ENCODE measurements around the gene HNRNPL. TPM values are rescaled to one million over a fixed set of nuclear protein-coding genes. Genes with fewer than 3 reads are reported as not detected.
A peak's percentile ranks its signal among the peaks of the same experiment; 100 is the strongest.
"Not testable (repeated sequence)": the region's sequence is repeated elsewhere in the genome, so short reads cannot be mapped to it uniquely, and the experiment has no call there.

Gene HNRNPL
- total RNA-seq, 2 experiments from 2014 or later, result 723 to 728 TPM

GRCh38 chr19:38855751-38856150 lies 6.0 kb upstream of the HNRNPL start:
- not testable (repeated sequence) for H3K27ac Mint-ChIP-seq, DNase-seq, H3K4me3 Mint-ChIP-seq, H3K9me3 Mint-ChIP-seq, H3K27me3 Mint-ChIP-seq
- peaks cover 44% of the 10 kb centered on the region for H3K4me1 Mint-ChIP-seq
- H3K36me3 Mint-ChIP-seq, result peaks cover 14% of the 10 kb centered on the region

DNA sequence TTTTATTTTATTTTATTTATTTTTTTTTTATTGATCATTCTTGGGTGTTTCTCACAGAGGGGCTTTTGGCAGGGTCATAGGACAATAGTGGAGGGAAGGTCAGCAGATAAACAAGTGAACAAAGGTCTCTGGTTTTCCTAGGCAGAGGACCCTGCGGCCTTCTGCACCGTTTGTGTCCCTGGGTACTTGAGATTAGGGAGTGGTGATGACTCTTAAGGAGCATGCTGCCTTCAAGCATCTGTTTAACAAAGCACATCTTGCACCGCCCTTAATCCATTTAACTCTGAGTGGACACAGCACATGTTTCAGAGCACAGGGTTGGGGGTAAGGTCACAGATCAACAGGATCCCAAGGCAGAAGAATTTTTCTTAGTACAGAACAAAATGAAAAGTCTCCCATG lies 5.2 kb upstream of the HNRNPL start:
- H3K9me3 Mint-ChIP-seq, H3K27me3 Mint-ChIP-seq, H3K4me3 Mint-ChIP-seq, H3K27ac Mint-ChIP-seq, DNase-seq: not testable (repeated sequence)
- H3K36me3 Mint-ChIP-seq, result peaks cover 14% of the 10 kb centered on the region
- H3K4me1 Mint-ChIP-seq, result peaks cover 42% of the 10 kb centered on the region

DNA sequence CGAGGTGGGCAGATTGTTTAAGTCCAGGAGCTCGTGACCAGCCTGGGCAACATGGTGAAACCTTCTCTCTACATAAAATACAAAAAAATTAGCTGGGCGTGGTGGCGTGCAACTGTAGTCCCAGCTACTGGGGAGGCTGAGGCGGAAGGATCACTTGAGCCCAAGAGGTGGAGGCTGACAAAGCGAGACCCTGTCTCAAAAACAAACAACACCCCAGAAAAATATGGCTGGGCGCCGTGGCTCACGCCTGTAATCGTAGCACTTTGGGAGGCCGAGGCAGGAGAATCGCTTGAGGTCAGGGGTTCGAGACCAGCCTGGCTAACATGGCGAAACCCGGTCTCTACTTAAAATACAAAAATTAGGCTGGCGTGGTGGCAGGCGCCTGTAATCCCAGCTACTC lies 3.4 kb upstream of the HNRNPL start:
- Mint-ChIP-seq H3K9me3 (peaks cover 6% of the 10 kb centered on the region), H3K27me3 (peaks cover 5% of the 10 kb centered on the region), H3K36me3 (peaks cover 24% of the 10 kb centered on the region), H3K4me3 (peak overlapping the region; percentile 96), H3K4me1 (peaks cover 42% of the 10 kb centered on the region), H3K27ac (peak overlapping the region; percentile 98)
- DNase-seq, result no peak

GRCh38 chr19:38852231-38853044 lies 2.7 kb upstream of the HNRNPL start:
- Mint-ChIP-seq H3K36me3 (peaks cover 31% of the 10 kb centered on the region), H3K4me3 (peak overlapping the region; percentile 96), H3K27me3 (peaks cover 5% of the 10 kb centered on the region), H3K27ac (peak overlapping the region; percentile 98), H3K9me3 (peaks cover 6% of the 10 kb centered on the region), H3K4me1 (peaks cover 45% of the 10 kb centered on the region)
- peak; percentile 70 for DNase-seq

GRCh38 chr19:38851622-38852230 lies 1.9 kb upstream of the HNRNPL start:
- Mint-ChIP-seq H3K27ac (peak overlapping the region; percentile 100), H3K27me3 (peaks cover 5% of the 10 kb centered on the region), H3K4me1 (peaks cover 45% of the 10 kb centered on the region), H3K4me3 (peak overlapping the region; percentile 93), H3K36me3 (peaks cover 37% of the 10 kb centered on the region), H3K9me3 (peaks cover 5% of the 10 kb centered on the region)
- DNase-seq, result peak; percentile 95

GRCh38 chr19:38850976-38851621 lies 1.3 kb upstream of the HNRNPL start:
- peaks cover 36% of the 10 kb centered on the region for H3K36me3 Mint-ChIP-seq
- DNase-seq, result peak; percentile 58
- no peaks in the 10 kb centered on the region for H3K9me3 Mint-ChIP-seq
- H3K27ac Mint-ChIP-seq, result peak overlapping the region; percentile 100
- H3K4me3 Mint-ChIP-seq, result peak overlapping the region; percentile 93
- H3K27me3 Mint-ChIP-seq, result peaks cover 5% of the 10 kb centered on the region
- peaks cover 44% of the 10 kb centered on the region for H3K4me1 Mint-ChIP-seq

GRCh38 chr19:38850436-38850975 lies 720 bp upstream of the HNRNPL start:
- Mint-ChIP-seq H3K27me3 (peaks cover 5% of the 10 kb centered on the region), H3K27ac (peak overlapping the region; percentile 100), H3K36me3 (peaks cover 42% of the 10 kb centered on the region), H3K9me3 (no peaks in the 10 kb centered on the region), H3K4me3 (peak overlapping the region; percentile 93), H3K4me1 (peaks cover 50% of the 10 kb centered on the region)
- peak; percentile 33 for DNase-seq

- H3K9me3 Mint-ChIP-seq, result no peaks in the 10 kb centered on the region
- H3K27ac Mint-ChIP-seq, result peak overlapping the region; percentile 100
- peaks cover 5% of the 10 kb centered on the region for H3K27me3 Mint-ChIP-seq
- peak; percentile 99 for DNase-seq
- H3K4me1 Mint-ChIP-seq, result peaks cover 61% of the 10 kb centered on the region
- peak overlapping the region; percentile 93 for H3K4me3 Mint-ChIP-seq
- H3K36me3 Mint-ChIP-seq, result peaks cover 48% of the 10 kb centered on the region
Observed at GRCh38 chr19:38849147-38849859, 483 bp downstream of the HNRNPL start.

GRCh38 chr19:38848299-38849146 lies 1.3 kb downstream of the HNRNPL start:
- no peak for DNase-seq
- H3K4me3 Mint-ChIP-seq, result peak overlapping the region; percentile 93
- H3K9me3 Mint-ChIP-seq, result no peaks in the 10 kb centered on the region
- H3K27ac Mint-ChIP-seq, result peak overlapping the region; percentile 100
- peaks cover 65% of the 10 kb centered on the region for H3K4me1 Mint-ChIP-seq
- peaks cover 5% of the 10 kb centered on the region for H3K27me3 Mint-ChIP-seq
- H3K36me3 Mint-ChIP-seq, result peaks cover 56% of the 10 kb centered on the region

- peak overlapping the region; percentile 47 for H3K4me3 Mint-ChIP-seq
Observed at GRCh38 chr19:38846097-38846496, 3.7 kb downstream of the HNRNPL start.

GRCh38 chr19:38845374-38846024 lies 4.3 kb downstream of the HNRNPL start:
- no peak for DNase-seq
- H3K4me1 Mint-ChIP-seq, result peaks cover 77% of the 10 kb centered on the region
- peaks cover 5% of the 10 kb centered on the region for H3K27me3 Mint-ChIP-seq
- H3K9me3 Mint-ChIP-seq, result no peaks in the 10 kb centered on the region
- peak overlapping the region; percentile 91 for H3K27ac Mint-ChIP-seq
- peaks cover 78% of the 10 kb centered on the region for H3K36me3 Mint-ChIP-seq
- peak overlapping the region; percentile 43 for H3K4me3 Mint-ChIP-seq

More at GRCh38 chr19:38846097-38846496, 3.7 kb downstream of the HNRNPL start:
- no peak for DNase-seq
- Mint-ChIP-seq H3K4me1 (peaks cover 75% of the 10 kb centered on the region), H3K27me3 (peaks cover 5% of the 10 kb centered on the region), H3K9me3 (no peaks in the 10 kb centered on the region), H3K27ac (peak overlapping the region; percentile 91), H3K36me3 (peaks cover 74% of the 10 kb centered on the region)

DNA sequence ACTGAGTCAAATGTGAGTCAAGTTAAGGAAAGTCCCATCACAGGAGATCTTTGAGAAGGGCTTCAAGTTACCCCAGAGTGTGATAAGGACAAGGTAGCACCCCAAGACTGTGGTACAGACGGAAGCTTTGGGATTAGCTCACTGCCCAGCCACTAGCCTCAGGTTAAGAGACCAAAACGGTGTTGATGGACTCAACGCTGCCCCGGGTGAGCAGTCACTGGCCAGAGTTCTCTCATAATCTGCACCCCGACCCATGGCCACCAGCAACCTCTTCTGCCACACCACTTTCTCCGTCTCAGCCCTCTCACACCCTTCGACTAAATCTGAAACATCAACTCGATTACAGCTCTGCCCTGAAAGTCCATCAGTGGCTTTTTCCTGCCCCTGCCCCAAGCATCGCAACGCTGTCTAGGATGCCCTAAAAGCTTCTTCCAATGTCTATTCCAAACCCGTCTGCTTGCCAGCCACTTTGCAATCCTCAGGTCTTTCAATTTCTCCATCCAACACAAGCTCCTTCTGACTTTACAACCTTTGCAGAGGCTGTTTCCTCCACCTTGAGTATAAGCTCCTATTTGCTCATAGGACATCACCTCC lies 5.6 kb downstream of the HNRNPL start:
- Mint-ChIP-seq H3K36me3 (peaks cover 88% of the 10 kb centered on the region), H3K27ac (peak overlapping the region; percentile 91)

GRCh38 chr19:38843175-38843758 lies 6.5 kb downstream of the HNRNPL start:
- Mint-ChIP-seq H3K36me3 (peaks cover 88% of the 10 kb centered on the region), H3K4me3 (peak overlapping the region; percentile 78), H3K27ac (peak overlapping the region; percentile 91), H3K9me3 (no peaks in the 10 kb centered on the region), H3K4me1 (peaks cover 91% of the 10 kb centered on the region), H3K27me3 (no peaks in the 10 kb centered on the region)
- DNase-seq, result no peak

More for the DNA sequence above, 5.6 kb downstream of the HNRNPL start:
- Mint-ChIP-seq H3K4me3 (peak overlapping the region; percentile 38), H3K27me3 (peaks cover 4% of the 10 kb centered on the region), H3K9me3 (no peaks in the 10 kb centered on the region), H3K4me1 (peaks cover 87% of the 10 kb centered on the region)
- DNase-seq, result no peak
